ENCODE results near the gene ATG9B.

GRCh38 chr7:151039850-151040548, 15.7 kb upstream of the ATG9B start:
- no peak for TF ChIP-seq CTCF (IDR thresholded peaks at IDR 0.05; ENCODE audit: insufficient read depth, low read length)
- TF ChIP-seq SPI1 (IDR thresholded peaks at IDR 0.05; ENCODE audit: borderline replicate concordance, low read depth): no peak
- 0 out of 2 replicates have a peak, but pooled peaks have one; percentile 11 for TF ChIP-seq POLR2AphosphoS5 (IDR thresholded peaks at IDR 0.05; ENCODE audit: low read depth)
- TF ChIP-seq REST (IDR thresholded peaks at IDR 0.05; ENCODE audit: insufficient replicate concordance, low read depth): no peak
- TF ChIP-seq GABPA (IDR thresholded peaks at IDR 0.05; ENCODE audit: low read depth): no peak

Measured in HL-60 (cell line).